ENCODE data around the gene FBXW7. TPM values are rescaled to one million over a fixed set of nuclear protein-coding genes. Genes with fewer than 3 reads are reported as not detected.

FBXW7 gene
- total and polyA plus RNA-seq, 2 of the 8 experiments (the other 6 are each of a cell fraction or from before 2014, with no cell fraction given) = 6.0 to 26.7 TPM

DNA sequence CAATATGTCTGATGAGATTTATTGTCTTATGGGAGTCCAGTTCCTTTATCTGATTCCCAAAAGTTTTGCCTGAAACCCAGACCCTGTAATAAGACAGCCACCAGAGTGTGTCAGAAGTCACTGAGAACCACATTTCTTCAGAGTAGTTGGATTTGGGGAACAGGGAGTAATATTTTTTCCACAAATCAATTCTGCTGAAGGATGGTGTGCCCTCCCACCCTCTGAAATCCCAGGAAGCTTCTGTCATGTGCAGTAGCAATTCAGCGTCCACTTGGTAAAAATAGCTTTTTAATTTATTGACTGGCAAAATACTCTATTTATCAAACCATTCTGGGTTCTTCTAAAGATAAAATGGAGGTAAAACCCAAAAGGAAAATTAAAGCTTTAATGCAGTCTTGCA lies 229.4 kb downstream of the FBXW7 start (continued):
- TF ChIP-seq, protein P1, sequence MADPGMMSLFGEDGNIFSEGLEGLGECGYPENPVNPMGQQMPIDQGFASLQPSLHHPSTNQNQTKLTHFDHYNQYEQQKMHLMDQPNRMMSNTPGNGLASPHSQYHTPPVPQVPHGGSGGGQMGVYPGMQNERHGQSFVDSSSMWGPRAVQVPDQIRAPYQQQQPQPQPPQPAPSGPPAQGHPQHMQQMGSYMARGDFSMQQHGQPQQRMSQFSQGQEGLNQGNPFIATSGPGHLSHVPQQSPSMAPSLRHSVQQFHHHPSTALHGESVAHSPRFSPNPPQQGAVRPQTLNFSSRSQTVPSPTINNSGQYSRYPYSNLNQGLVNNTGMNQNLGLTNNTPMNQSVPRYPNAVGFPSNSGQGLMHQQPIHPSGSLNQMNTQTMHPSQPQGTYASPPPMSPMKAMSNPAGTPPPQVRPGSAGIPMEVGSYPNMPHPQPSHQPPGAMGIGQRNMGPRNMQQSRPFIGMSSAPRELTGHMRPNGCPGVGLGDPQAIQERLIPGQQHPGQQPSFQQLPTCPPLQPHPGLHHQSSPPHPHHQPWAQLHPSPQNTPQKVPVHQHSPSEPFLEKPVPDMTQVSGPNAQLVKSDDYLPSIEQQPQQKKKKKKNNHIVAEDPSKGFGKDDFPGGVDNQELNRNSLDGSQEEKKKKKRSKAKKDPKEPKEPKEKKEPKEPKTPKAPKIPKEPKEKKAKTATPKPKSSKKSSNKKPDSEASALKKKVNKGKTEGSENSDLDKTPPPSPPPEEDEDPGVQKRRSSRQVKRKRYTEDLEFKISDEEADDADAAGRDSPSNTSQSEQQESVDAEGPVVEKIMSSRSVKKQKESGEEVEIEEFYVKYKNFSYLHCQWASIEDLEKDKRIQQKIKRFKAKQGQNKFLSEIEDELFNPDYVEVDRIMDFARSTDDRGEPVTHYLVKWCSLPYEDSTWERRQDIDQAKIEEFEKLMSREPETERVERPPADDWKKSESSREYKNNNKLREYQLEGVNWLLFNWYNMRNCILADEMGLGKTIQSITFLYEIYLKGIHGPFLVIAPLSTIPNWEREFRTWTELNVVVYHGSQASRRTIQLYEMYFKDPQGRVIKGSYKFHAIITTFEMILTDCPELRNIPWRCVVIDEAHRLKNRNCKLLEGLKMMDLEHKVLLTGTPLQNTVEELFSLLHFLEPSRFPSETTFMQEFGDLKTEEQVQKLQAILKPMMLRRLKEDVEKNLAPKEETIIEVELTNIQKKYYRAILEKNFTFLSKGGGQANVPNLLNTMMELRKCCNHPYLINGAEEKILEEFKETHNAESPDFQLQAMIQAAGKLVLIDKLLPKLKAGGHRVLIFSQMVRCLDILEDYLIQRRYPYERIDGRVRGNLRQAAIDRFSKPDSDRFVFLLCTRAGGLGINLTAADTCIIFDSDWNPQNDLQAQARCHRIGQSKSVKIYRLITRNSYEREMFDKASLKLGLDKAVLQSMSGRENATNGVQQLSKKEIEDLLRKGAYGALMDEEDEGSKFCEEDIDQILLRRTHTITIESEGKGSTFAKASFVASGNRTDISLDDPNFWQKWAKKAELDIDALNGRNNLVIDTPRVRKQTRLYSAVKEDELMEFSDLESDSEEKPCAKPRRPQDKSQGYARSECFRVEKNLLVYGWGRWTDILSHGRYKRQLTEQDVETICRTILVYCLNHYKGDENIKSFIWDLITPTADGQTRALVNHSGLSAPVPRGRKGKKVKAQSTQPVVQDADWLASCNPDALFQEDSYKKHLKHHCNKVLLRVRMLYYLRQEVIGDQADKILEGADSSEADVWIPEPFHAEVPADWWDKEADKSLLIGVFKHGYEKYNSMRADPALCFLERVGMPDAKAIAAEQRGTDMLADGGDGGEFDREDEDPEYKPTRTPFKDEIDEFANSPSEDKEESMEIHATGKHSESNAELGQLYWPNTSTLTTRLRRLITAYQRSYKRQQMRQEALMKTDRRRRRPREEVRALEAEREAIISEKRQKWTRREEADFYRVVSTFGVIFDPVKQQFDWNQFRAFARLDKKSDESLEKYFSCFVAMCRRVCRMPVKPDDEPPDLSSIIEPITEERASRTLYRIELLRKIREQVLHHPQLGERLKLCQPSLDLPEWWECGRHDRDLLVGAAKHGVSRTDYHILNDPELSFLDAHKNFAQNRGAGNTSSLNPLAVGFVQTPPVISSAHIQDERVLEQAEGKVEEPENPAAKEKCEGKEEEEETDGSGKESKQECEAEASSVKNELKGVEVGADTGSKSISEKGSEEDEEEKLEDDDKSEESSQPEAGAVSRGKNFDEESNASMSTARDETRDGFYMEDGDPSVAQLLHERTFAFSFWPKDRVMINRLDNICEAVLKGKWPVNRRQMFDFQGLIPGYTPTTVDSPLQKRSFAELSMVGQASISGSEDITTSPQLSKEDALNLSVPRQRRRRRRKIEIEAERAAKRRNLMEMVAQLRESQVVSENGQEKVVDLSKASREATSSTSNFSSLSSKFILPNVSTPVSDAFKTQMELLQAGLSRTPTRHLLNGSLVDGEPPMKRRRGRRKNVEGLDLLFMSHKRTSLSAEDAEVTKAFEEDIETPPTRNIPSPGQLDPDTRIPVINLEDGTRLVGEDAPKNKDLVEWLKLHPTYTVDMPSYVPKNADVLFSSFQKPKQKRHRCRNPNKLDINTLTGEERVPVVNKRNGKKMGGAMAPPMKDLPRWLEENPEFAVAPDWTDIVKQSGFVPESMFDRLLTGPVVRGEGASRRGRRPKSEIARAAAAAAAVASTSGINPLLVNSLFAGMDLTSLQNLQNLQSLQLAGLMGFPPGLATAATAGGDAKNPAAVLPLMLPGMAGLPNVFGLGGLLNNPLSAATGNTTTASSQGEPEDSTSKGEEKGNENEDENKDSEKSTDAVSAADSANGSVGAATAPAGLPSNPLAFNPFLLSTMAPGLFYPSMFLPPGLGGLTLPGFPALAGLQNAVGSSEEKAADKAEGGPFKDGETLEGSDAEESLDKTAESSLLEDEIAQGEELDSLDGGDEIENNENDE (IDR thresholded peaks at IDR 0.05; ENCODE audit: insufficient replicate concordance, low read length) = no peak
- TF ChIP-seq FOSL1 (IDR thresholded peaks at IDR 0.05; ENCODE audit: insufficient read depth, low read depth, low read length) = no peak
- TF ChIP-seq CBX5 (IDR thresholded peaks at IDR 0.05; ENCODE audit: low read depth, low read length) = no peak
- no peak for TF ChIP-seq MAFK (IDR thresholded peaks at IDR 0.05; ENCODE audit: low read depth, low read length)
- TF ChIP-seq HDAC6 (IDR thresholded peaks at IDR 0.05; ENCODE audit: low read depth, low read length) = no peak
- TF ChIP-seq JUN (IDR thresholded peaks at IDR 0.05; ENCODE audit: low read depth, low read length) = no peak
- TF ChIP-seq, protein P2, sequence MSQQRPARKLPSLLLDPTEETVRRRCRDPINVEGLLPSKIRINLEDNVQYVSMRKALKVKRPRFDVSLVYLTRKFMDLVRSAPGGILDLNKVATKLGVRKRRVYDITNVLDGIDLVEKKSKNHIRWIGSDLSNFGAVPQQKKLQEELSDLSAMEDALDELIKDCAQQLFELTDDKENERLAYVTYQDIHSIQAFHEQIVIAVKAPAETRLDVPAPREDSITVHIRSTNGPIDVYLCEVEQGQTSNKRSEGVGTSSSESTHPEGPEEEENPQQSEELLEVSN (IDR thresholded peaks at IDR 0.05) = no peak
- TF ChIP-seq TAF1 (IDR thresholded peaks at IDR 0.05; ENCODE audit: low read depth, low read length) = no peak
- TF ChIP-seq RXRA (IDR thresholded peaks at IDR 0.05; ENCODE audit: insufficient read depth, low read depth, low read length) = no peak
- TF ChIP-seq CEBPB (IDR thresholded peaks at IDR 0.05; ENCODE audit: low read depth, low read length) = no peak
- no peak for TF ChIP-seq CHD2 (IDR thresholded peaks at IDR 0.05; ENCODE audit: low read length)
- no peak for TF ChIP-seq CTBP2 (IDR thresholded peaks at IDR 0.05; ENCODE audit: borderline replicate concordance, insufficient read depth, insufficient read length, low read length)
